ENCODE measurements around the gene ARHGEF2. TPM values are rescaled to one million over a fixed set of nuclear protein-coding genes. Genes with fewer than 3 reads are reported as not detected.
A peak's percentile ranks its signal among the peaks of the same experiment; 100 is the strongest.

Gene ARHGEF2
- total RNA-seq, 1 experiment from 2014 or later = 58.1 TPM

DNA sequence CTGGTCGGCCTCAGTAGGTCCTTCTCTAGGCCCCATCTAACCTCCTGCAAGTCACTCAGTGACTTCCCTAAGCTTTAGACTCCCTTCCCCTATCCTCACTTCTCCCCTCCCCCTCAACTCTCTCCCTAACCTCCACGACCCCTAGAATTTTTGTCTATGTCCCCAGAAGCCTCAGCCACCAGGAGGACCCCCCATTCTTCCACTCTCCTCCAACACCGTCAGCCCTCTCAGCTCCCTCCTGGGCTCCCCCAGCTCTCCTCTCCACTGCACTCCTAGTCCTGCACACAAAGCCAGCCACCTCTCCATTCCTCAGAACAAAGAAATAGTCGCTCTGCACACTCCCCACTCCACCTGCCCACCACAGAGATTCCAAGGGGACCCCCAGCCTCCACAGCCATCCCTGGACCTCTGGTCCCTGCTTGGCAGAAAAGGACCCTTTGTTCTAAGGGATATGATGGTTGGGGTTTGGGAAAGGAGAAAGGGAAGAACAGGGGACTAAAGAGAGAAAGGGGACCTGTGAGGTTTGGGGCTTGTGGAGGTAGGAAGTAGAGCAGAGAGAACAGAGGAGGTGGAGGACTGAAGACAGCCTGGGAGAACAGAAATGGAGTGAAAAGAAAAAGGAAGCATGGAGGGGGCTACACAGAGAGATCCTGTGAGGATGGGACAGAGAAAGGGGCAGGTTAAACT lies 2.8 kb downstream of the ARHGEF2 start:
- DNase-seq (ENCODE audit: low read depth) = no peak
- in situ Hi-C loops (cut with HindIII; ENCODE audit: low pct_unique_long_range_greater_than_20kb, low sequenced_read_pairs) = no loop called here

DNA sequence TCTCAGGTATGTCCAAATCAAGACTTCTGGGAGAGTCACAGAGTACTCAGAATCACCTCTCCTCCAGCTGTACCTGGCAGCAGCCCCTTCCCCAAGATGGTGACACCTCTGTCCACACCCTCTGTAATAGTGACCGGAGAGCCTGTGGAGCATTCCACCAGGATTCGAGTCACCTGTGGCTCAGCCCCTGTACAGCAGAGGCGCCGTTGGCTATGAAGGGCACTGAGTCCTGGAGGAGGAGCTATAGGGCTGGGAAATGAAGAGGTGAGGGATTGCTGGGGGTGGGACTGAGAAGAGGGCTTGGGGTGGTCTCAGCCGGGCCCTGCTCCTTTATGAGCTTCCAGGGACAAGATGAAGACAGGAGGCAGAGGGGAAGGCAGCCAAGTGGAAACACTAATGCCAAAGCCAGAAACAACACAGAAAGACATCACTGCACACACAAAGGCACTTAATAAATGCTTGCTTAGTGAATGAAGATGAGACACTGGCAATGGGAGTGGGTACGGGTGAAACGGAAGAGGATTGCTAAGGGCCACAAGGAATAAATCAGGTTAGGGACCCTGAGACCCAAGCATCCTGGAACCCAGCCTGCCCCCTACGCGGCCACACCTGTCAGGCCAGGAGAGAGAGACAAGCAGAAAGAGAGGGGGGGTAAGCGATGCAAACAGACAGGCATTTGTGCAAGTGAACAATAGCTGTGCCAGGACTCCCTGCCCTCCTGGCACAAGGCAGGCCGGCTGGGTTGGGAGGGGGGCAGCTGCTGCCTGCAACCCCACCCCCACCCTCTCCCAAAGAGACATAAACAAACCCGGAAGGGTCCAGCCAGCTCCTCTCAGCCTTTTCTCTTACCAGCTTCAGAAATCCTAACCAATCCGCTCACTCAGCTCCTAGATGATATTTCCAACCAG lies 3.9 kb downstream of the ARHGEF2 start:
- no peak for DNase-seq (ENCODE audit: low read depth)
- in situ Hi-C loops (cut with HindIII; ENCODE audit: low pct_unique_long_range_greater_than_20kb, low sequenced_read_pairs) = no loop called here

- in situ Hi-C loops (cut with HindIII; ENCODE audit: low pct_unique_long_range_greater_than_20kb, low sequenced_read_pairs) = no loop called here
- DNase-seq (ENCODE audit: low read depth) = no peak
Measured at GRCh38 chr1:155973723-155974122, 4.6 kb downstream of the ARHGEF2 start.

DNA sequence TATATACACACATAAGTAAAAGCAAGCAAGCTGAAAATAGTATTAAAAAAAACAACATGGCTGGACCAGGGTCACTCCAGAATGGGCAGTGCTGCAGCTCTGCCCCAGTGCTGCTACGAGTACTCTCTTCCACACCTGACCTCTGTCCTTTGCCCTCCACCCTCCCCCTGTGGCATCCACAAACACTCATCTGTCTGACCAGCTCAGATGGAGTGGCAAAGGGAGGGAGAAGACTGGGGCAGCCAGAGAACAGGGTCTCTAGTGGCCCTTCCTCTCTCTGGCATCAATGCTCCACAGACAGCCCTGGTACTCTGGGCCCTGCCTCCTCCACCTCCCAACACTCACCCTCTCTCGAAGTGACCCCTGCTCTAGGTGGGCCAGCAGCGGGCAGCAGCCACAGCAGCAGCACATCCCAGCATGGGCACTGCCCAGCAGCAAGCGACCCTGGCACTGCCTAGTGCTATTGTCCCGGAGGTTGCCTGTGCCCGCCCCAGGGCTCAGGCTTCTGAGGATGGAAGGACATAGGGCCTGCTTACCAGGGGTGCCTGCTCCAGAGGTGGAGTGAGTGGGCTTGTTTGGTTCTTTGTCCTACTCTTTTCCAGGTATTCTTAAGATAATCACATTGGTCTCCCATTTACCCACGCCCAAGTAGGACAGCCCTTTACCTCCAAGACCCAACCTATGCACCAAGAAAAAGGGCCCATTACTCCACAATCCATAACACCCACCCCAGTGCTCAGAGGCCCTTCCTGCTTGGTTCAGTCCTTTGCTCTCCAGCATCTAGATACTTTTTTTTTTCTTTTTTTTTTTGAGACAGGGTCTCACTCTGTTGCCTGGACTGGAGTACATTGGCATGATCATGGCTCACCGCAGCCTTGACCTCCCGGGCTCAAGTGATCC lies 6.2 kb downstream of the ARHGEF2 start:
- in situ Hi-C loops (cut with HindIII; ENCODE audit: low pct_unique_long_range_greater_than_20kb, low sequenced_read_pairs) = no loop called here
- no peak for DNase-seq (ENCODE audit: low read depth)

- in situ Hi-C loops (cut with HindIII; ENCODE audit: low pct_unique_long_range_greater_than_20kb, low sequenced_read_pairs) = no loop called here
- no peak for DNase-seq (ENCODE audit: low read depth)
Measured at GRCh38 chr1:155970531-155971167, 7.7 kb downstream of the ARHGEF2 start.

DNA sequence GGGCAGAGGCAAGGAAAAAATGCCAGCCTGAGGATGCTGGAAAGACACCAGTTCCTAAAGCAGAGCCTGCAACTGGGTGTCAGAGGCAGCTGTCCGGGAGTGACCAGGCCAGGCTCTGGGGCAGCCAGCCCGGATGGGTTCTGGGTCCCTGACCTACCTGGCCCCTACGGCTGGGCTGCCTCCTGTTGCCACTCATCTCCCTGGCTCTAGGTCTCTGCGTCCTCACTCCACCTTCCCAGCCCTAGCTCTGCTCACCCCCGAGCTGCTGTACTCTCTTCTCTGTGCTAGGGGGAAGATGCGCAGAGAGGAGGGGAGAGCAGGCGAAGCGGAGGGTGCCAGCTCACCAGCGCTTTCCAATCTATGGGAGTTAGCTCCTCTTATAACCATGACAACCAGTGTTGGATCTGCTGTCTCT lies 9.0 kb downstream of the ARHGEF2 start:
- DNase-seq (ENCODE audit: low read depth) = no peak
- in situ Hi-C loops (cut with HindIII; ENCODE audit: low pct_unique_long_range_greater_than_20kb, low sequenced_read_pairs) = no loop called here

DNA sequence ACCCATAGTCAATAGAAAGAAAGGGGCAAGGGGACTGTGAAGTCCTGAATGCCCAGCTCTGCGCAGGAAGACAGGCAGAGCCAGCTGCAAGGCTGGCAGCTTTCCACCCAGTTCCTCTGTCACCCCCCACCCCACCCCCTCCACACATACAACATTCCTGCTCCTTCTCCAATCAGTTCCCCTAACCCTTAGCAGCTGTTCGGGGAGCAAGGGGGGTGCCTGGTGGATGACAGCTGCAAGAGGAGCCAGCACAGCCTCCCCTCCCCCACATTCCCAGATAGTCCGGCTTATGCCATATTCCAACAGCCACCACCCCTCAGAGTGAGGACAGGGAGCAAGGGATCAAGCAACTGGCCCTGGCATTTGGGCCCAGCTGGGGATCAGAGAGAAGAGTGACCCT lies 9.7 kb downstream of the ARHGEF2 start:
- in situ Hi-C loops (cut with HindIII; ENCODE audit: low pct_unique_long_range_greater_than_20kb, low sequenced_read_pairs) = no loop called here
- no peak for DNase-seq (ENCODE audit: low read depth)

DNA sequence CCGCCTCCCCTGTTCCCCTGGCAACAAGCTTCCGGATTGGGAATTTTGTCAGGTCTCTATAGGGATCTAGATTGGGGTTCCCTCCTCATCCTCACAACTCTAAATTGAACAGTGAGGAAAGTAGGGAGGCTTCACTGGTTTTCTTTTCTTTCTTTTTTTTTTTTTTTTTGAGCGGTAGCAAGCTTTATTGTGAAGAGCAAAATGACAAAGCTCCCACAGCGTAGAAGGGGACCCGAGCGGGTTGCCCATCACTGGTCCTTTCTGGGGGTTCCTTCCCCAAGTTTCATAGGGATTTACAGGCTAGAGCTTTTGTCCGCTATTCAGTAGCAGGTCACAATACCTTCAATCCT lies 10.3 kb downstream of the ARHGEF2 start:
- in situ Hi-C loops (cut with HindIII; ENCODE audit: low pct_unique_long_range_greater_than_20kb, low sequenced_read_pairs) = no loop called here
- DNase-seq (ENCODE audit: low read depth) = no peak

GRCh38 chr1:155967341-155968050 lies 10.9 kb downstream of the ARHGEF2 start:
- in situ Hi-C loops (cut with HindIII; ENCODE audit: low pct_unique_long_range_greater_than_20kb, low sequenced_read_pairs) = no loop called here
- no peak for DNase-seq (ENCODE audit: low read depth)

DNA sequence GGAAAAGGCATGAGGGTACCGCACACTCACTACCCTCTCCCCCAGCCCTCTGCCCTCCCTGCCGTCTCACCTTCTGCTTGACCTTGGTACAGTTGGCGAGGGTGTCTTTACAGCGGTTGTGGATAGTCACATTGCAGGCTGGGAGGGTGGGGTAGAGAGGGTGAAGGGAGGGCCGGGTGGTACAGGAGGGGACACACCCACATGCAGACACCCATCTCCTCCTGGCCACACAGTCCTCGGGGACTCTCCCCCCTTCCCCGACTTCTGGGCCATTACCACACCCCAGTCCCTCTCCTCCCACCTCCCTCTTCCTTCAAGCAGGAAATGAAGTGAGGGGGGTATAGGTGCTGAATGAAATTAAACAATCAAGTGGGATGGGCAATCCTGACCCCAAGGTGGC lies 11.6 kb downstream of the ARHGEF2 start:
- in situ Hi-C loops (cut with HindIII; ENCODE audit: low pct_unique_long_range_greater_than_20kb, low sequenced_read_pairs) = no loop called here
- DNase-seq (ENCODE audit: low read depth) = no peak

- in situ Hi-C loops (cut with HindIII; ENCODE audit: low pct_unique_long_range_greater_than_20kb, low sequenced_read_pairs) = no loop called here
- DNase-seq (ENCODE audit: low read depth) = no peak
Measured at GRCh38 chr1:155966135-155966534, 12.2 kb downstream of the ARHGEF2 start.

GRCh38 chr1:155964193-155964592 lies 14.2 kb downstream of the ARHGEF2 start:
- DNase-seq (ENCODE audit: low read depth) = no peak
- in situ Hi-C loops (cut with HindIII; ENCODE audit: low pct_unique_long_range_greater_than_20kb, low sequenced_read_pairs) = no loop called here

DNA sequence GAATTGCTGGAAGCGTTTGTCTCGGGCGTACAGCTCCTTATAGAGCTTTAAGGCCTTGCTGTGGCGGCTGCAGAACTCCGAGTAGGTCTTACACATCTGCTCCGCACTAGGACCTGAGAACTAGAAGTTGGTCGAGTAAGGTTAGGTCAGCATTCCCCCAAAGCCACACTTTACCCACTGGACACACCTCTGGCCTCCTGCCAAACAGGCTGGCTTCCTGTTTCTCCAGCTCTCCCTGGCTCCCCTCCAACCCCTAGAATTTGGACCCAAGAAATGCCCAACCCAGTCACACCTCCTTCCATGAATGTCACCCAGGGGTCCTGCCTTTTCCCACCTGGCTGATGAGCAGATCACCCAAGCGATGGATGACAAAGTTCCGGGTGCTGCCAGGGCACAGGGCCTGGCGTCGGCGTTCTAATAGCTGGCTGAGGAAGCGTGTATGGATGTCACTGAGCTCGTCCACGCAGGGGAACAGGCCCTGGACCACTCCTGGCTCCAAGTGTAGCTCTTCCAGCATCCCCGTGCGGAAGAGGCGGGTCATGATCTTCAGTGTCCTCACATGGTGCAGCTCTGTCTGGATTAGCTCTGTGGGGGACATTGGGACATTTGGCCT lies 15.6 kb downstream of the ARHGEF2 start:
- in situ Hi-C loops (cut with HindIII; ENCODE audit: low pct_unique_long_range_greater_than_20kb, low sequenced_read_pairs) = no loop called here
- peak; percentile 62 for DNase-seq (ENCODE audit: low read depth)

DNA sequence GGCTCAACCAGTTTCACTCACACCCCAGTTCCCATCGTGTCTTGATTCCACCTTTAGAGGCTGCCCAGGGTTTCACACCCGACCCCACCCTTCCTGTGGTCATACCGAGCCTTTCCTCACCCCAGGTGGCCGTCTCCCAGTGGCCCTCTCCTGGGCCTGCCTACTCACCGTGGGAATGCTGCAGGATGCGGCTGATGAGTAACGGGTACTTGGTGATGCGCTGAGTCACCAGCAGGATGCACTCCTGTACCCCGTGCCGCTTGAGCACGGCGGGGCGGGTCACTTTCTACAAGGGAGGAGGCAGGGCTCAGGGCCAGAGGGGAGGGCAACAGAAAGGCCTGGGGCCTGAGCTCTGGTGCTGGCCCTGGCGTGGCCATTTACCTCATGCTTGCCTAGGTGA lies 16.4 kb downstream of the ARHGEF2 start:
- peak; percentile 98 for DNase-seq (ENCODE audit: low read depth)
- in situ Hi-C loops (cut with HindIII; ENCODE audit: low pct_unique_long_range_greater_than_20kb, low sequenced_read_pairs) = no loop called here

- in situ Hi-C loops (cut with HindIII; ENCODE audit: low pct_unique_long_range_greater_than_20kb, low sequenced_read_pairs) = no loop called here
- DNase-seq (ENCODE audit: low read depth) = no peak
Measured at GRCh38 chr1:155960081-155960745, 18.1 kb downstream of the ARHGEF2 start.

DNA sequence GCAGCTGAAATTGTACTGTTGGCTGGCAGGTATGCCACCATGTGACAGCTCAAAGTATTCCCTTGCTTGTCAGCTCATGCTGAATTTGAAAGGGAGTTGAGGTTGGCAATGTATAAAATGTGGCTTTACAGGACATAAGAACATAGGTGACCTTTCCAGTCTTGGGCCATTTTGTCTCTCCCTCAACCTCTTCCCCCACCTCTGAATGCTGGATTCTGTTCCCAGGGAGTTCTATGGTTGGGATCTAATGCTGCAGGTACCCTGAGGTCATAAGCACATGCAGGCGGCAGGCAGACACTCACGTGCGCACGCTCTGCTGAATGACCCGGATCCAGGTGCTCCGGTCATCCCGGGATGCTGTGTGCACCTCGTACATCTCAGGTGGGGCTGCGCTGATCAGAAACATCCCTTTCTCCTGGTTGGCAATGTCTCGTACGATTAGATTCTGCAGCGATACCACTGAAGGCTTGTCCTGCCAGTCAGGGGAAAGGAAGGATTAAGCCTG lies 20.9 kb downstream of the ARHGEF2 start:
- in situ Hi-C loops (cut with HindIII; ENCODE audit: low pct_unique_long_range_greater_than_20kb, low sequenced_read_pairs) = no loop called here
- no peak for DNase-seq (ENCODE audit: low read depth)

DNA sequence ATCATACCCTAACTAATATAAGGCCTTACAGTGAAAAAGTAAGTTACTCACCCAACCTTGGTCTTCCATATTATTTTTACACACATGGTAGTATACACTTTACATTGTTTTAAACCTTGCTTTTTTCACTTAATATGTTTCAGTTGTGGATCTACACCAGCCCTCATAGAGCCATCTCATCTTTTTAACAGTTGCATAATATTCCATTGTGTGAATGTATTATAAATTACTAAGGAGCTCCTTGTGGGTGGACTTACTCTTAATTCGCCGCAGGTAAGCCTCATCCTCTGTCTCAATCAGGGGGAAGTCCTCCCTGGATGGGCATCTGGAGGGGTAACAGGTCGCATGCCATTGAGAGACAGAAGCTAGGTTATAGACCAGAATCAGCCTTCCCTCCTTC lies 23.7 kb downstream of the ARHGEF2 start:
- no peak for DNase-seq (ENCODE audit: low read depth)
- in situ Hi-C loops (cut with HindIII; ENCODE audit: low pct_unique_long_range_greater_than_20kb, low sequenced_read_pairs) = no loop called here

All from Caki2 (cell line).